ENCODE data around the gene EDN2. TPM values are rescaled to one million over a fixed set of nuclear protein-coding genes. Genes with fewer than 3 reads are reported as not detected.

Gene EDN2
- total RNA-seq, 1 donor = not detected

DNA sequence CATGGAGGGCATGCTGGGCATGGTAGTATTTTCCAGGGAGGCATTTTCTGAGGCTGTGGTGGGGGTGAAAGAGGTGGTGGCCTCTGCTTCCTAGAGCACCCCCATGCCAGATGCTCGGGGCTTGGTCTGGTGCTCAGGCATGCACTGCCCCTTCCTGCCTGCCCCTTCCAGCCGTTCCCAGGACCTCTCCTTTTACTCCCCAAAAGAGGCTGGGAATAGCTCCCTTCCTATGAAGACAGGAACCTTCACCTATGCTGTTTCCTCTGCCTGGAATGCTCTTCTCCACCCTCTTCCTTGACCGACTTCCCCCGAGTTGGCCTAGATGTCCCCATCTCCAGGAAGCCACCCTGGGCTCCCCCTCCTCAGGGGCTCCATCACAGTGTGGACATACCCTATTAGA is 9.1 kb downstream of the EDN2 start:
- TF ChIP-seq, protein P1, sequence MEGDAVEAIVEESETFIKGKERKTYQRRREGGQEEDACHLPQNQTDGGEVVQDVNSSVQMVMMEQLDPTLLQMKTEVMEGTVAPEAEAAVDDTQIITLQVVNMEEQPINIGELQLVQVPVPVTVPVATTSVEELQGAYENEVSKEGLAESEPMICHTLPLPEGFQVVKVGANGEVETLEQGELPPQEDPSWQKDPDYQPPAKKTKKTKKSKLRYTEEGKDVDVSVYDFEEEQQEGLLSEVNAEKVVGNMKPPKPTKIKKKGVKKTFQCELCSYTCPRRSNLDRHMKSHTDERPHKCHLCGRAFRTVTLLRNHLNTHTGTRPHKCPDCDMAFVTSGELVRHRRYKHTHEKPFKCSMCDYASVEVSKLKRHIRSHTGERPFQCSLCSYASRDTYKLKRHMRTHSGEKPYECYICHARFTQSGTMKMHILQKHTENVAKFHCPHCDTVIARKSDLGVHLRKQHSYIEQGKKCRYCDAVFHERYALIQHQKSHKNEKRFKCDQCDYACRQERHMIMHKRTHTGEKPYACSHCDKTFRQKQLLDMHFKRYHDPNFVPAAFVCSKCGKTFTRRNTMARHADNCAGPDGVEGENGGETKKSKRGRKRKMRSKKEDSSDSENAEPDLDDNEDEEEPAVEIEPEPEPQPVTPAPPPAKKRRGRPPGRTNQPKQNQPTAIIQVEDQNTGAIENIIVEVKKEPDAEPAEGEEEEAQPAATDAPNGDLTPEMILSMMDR (IDR thresholded peaks at IDR 0.05; ENCODE audit: insufficient read depth, low read length) = no peak
- no peak for DNase-seq (ENCODE audit: low read depth)

DNA sequence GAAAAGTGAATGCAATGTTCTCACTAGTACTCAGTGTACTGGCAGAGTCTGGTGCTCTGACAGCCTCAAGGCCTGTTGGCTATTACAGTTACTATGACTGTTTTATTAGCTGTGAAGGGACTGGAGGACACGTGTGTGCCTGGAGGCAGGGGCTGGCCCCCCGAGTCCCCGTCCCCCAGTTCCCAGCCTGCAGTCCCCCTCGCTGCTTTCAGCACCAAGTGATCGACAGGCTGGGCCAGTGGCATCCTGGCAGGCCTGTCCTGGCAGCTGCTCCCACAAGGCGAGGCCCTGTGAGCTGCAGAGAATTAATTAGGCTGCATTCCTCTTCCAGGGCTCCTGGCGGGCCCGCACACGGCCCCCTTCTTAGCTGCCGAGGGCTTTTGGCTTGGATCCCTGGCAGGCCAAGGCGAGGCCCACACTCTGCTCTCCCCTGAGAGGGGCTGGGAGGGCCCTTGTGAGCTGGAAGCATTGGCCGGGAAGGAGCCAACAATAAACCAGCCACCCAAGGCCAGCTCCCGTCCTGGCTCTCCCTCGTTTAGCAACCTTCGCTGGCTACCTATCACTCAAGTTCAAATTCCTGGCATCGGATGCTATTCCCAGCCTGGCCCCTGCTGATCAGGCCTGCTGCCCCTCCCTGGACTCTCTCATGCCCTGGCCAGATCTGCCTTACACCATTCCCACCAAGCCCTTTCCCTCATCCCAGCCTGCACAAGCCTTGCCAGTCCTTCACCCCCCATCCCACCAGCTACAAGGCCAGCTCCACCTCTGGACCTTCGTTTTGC is 9.8 kb downstream of the EDN2 start:
- H3K4me3 ChIP-seq (ENCODE audit: low read depth, low read length) = no peak overlapping the region
- no peak for DNase-seq (ENCODE audit: low read depth)
- TF ChIP-seq, protein P1 (IDR thresholded peaks at IDR 0.05; ENCODE audit: insufficient read depth, low read length) = no peak

More for the DNA sequence above, 9.1 kb downstream of the EDN2 start:
- no peak overlapping the region for H3K4me3 ChIP-seq (ENCODE audit: low read depth, low read length)

DNA sequence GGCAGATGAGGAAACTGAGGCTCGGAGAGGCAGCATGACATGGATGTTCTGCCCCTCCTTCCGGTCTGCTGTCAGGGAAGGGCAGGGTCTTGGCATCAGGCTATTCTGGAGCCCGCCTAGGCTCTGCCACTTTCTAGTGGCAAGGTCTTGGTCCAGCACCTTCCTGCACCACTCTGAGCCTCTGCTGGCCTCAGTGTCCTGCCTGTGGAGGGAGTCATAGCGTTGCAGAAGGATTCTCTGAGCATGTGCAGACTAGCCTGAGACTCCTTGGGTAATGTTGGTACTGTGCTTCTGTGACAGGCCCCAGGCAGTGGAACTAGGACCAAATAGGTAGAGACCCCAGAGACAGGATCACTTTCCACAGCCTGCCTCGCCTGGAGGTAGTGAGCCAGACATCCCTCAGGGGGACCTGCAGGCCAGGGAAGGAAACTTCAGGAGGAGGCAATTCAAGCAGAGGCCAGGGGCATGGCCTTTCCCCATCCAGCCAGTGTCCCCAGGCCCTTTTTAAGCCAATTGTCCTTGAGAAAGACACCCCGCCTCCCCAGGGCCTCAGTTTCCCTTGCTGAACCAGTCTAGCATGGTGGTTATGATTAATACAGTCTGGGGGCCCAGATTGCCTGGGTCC is 10.6 kb downstream of the EDN2 start:
- no peak for DNase-seq (ENCODE audit: low read depth)
- TF ChIP-seq, protein P1 (IDR thresholded peaks at IDR 0.05; ENCODE audit: insufficient read depth, low read length) = no peak
- no peak overlapping the region for H3K4me3 ChIP-seq (ENCODE audit: low read depth, low read length)

DNA sequence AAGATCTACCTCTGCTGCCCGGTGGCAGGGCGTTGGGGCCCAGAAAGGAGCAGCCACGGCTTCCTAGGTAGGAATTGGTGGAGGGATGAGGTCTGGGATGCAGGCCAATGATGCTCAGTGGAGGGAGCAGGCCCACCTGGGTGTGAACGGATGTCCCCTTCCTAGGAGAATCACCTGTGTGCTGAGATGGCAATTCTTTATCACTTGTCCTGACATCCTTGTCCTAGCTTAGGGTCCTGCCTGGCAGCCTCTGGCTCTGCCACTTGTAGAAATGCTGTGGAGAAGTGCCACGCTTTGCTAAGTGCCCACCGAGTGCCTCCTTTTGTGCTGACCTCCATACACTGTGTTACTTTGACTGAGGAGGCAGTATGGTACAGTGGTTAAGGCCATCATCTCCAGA is 12.8 kb downstream of the EDN2 start:
- TF ChIP-seq, protein P1 (IDR thresholded peaks at IDR 0.05; ENCODE audit: insufficient read depth, low read length) = no peak
- DNase-seq (ENCODE audit: low read depth) = no peak
- H3K4me3 ChIP-seq (ENCODE audit: low read depth, low read length) = no peak overlapping the region

DNA sequence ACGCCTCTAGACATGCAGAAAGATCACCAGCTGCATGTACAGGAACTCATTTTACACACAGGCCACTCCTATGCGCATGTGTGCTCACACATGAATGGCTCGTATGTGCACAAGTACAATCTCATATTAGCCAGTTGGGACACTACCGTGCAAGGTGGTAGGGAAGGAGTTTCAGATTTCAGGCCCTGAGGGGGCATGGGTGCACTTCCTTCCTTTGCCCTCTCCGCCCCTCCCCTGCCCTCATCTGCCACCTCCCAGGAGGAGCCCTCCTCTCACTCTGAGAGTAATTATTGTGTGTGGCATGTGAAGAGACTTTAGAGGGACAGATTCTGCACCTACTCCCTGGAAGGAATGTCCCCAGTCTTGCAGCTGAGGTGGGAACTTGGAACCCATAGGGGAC is 14.8 kb downstream of the EDN2 start:
- no peak for DNase-seq (ENCODE audit: low read depth)
- TF ChIP-seq, protein P1 (IDR thresholded peaks at IDR 0.05; ENCODE audit: insufficient read depth, low read length) = no peak
- no peak overlapping the region for H3K4me3 ChIP-seq (ENCODE audit: low read depth, low read length)

DNA sequence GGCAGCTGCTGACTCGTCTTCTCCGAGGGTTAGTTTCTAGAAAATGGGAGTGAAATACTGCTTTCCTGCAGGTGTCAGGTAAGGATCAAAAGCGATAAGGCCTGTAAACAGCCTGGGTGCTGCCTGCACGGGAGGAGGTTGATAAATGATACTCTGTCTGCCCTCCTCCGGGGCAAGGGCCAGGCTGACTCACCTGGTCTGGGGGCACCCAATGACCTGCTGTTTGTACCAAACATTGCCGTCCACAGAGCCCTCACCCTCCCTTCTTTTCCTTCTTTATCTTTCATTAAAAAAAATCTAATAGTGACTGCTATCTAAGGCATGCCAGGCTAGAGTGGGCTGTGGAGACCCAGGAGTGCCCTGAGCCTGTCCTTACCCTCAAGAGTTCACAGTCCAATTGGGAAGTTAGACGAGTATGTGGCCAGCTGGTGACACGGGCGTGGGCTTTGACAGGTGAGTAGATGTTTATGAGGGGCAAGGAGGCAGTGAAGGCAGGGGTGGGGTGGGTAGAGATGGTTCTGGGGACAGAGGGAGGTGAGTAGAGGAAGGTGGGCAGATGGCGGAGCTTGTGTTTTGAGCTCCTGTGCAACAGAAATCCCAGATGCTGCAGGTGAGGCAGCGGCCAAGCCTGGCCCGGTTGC is 16.2 kb downstream of the EDN2 start:
- no peak overlapping the region for H3K4me3 ChIP-seq (ENCODE audit: low read depth, low read length)
- TF ChIP-seq, protein P1 (IDR thresholded peaks at IDR 0.05; ENCODE audit: insufficient read depth, low read length) = no peak
- no peak for DNase-seq (ENCODE audit: low read depth)

Data from fibroblast of the aortic adventitia (primary cell).